ENCODE results near the gene TTC7B. TPM values are rescaled to one million over a fixed set of nuclear protein-coding genes. Genes with fewer than 3 reads are reported as not detected.

The TTC7B gene
- total RNA-seq, 1 experiment from 2014 or later, result 70.6 TPM

GRCh38 chr14:90508536-90509254 is 307.5 kb downstream of the TTC7B start:
- H3K27me3 ChIP-seq (ENCODE audit: insufficient read depth, low read length), result no peaks in the 10 kb centered on the region
- H3K4me2 ChIP-seq (ENCODE audit: low read length), result peak overlapping the region; percentile 65
- peak; percentile 55 for ATAC-seq
- intact Hi-C loops (cut with micrococcal nuclease), result no loop called here
- H3K4me3 ChIP-seq (replicated peaks in 1 of 2; ENCODE audit: low read depth in 1 of 2, low read length in 2 of 2), result peak overlapping the region in 1 of 2 experiments; percentile 27; a peak in 1 of 4 replicates
- BruUV-seq (replicated peaks), result no TSS peak
- ChIA-PET CTCF (interaction anchor here (0.7 to 1.6 kb wide), 2 partner anchors 12 to 207 kb away, joined by 3 to 6 read pairs; no protein-coding TSS in a partner anchor), RAD21 (ENCODE audit: low non-redundant PET in 1 of 2, low total read pairs in 2 of 2, uncharacterized antibody in 2 of 2, unreplicated experiment in 2 of 2) (no interaction called here), POLR2A (no interaction called here)
- no peaks in the 10 kb centered on the region for H4K20me1 ChIP-seq (ENCODE audit: insufficient read depth)
- H3K9me3 ChIP-seq (ENCODE audit: control insufficient read depth in 1 of 2, insufficient read depth in 1 of 2, low read depth in 1 of 2, low read length in 2 of 2), result no peaks in the 10 kb centered on the region
- TF ChIP-seq SP1 (IDR thresholded peaks at IDR 0.05; ENCODE audit: low read depth), result peak; percentile 83
- no peak for TF ChIP-seq POLR2A (IDR thresholded peaks at IDR 0.05; ENCODE audit: borderline replicate concordance, extremely low read depth, insufficient read depth, insufficient read length)
- TF ChIP-seq POLR2AphosphoS5 (IDR thresholded peaks at IDR 0.05; ENCODE audit: low read depth, low read length), result peak; percentile 19; the same call in 1 of the 2 replicates
- peaks cover 34 to 42% of the 10 kb centered on the region in 2 experiments for H3K4me1 ChIP-seq (ENCODE audit: control insufficient read depth in 1 of 2, insufficient read depth in 2 of 2, low read length in 2 of 2)
- no peak overlapping the region for H3K9ac ChIP-seq (ENCODE audit: low read length)
- no peak for DNase-seq (ENCODE audit: low read depth, low spot score)
- peak overlapping the region; percentile 34 for H3K27ac ChIP-seq (ENCODE audit: low read depth, low read length)
- peak overlapping the region; percentile 18 for H2AFZ ChIP-seq (ENCODE audit: low read depth, low read length, poor library complexity, severe bottlenecking)
- no peaks in the 10 kb centered on the region for H3K36me3 ChIP-seq (ENCODE audit: control insufficient read depth in 1 of 2, insufficient read depth in 2 of 2, low read length in 2 of 2)
- no peaks in the 10 kb centered on the region for H3K9me2 ChIP-seq (ENCODE audit: insufficient read depth)
- H3K79me2 ChIP-seq (ENCODE audit: insufficient read depth, low read length), result no peaks in the 10 kb centered on the region

DNA sequence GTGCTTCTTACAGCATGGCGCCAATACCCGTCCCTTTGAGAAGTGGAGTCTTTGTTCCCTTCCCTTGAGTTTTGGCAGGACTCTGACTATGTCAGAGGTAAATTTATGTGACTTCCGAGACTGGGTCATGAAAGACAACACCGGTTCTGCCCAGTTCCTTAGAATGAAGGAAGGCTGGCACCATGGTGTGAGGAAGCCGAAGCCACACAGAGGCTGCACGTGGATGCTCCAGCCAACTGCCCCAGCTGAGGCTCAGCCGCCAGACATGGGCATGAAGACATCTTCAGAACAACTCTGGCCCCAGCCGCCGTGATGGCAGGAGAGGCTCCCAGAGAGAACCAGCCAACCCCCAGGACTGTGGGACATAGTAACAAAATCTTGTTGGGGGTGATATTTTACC is 308.2 kb downstream of the TTC7B start:
- H3K79me2 ChIP-seq (ENCODE audit: insufficient read depth, low read length), result no peaks in the 10 kb centered on the region
- ATAC-seq, result no peak
- POLR2A ChIA-PET, result no interaction called here
- no peaks in the 10 kb centered on the region for H3K36me3 ChIP-seq (ENCODE audit: control insufficient read depth in 1 of 2, insufficient read depth in 2 of 2, low read length in 2 of 2)
- no peak overlapping the region for H3K4me3 ChIP-seq (replicated peaks in 1 of 2; ENCODE audit: low read depth in 1 of 2, low read length in 2 of 2)
- H3K9me3 ChIP-seq (ENCODE audit: control insufficient read depth in 1 of 2, insufficient read depth in 1 of 2, low read depth in 1 of 2, low read length in 2 of 2), result no peaks in the 10 kb centered on the region
- H4K20me1 ChIP-seq (ENCODE audit: insufficient read depth), result no peaks in the 10 kb centered on the region
- no peaks in the 10 kb centered on the region for H3K27me3 ChIP-seq (ENCODE audit: insufficient read depth, low read length)
- peak overlapping the region; percentile 65; the same call in 1 of the 2 replicates for H3K4me2 ChIP-seq (ENCODE audit: low read length)
- no peaks in the 10 kb centered on the region for H3K9me2 ChIP-seq (ENCODE audit: insufficient read depth)
- intact Hi-C loops (cut with micrococcal nuclease), result no loop called here
- RAD21 ChIA-PET (ENCODE audit: low non-redundant PET in 1 of 2, low total read pairs in 2 of 2, uncharacterized antibody in 2 of 2, unreplicated experiment in 2 of 2), result no interaction called here
- H3K27ac ChIP-seq (ENCODE audit: low read depth, low read length), result no peak overlapping the region
- BruUV-seq (replicated peaks), result no TSS peak
- no peak overlapping the region for H2AFZ ChIP-seq (ENCODE audit: low read depth, low read length, poor library complexity, severe bottlenecking)
- H3K9ac ChIP-seq (ENCODE audit: low read length), result no peak overlapping the region
- CTCF ChIA-PET, result no interaction called here
- peaks cover 38 to 40% of the 10 kb centered on the region in 2 experiments for H3K4me1 ChIP-seq (ENCODE audit: control insufficient read depth in 1 of 2, insufficient read depth in 2 of 2, low read length in 2 of 2)
- DNase-seq (ENCODE audit: low read depth, low spot score), result no peak
- TF ChIP-seq EZH2 (IDR thresholded peaks at IDR 0.05) (no peak), ATF3 (IDR thresholded peaks at IDR 0.05) (no peak), REST (IDR thresholded peaks at IDR 0.05; ENCODE audit: low read depth) (no peak), ELF1 (IDR thresholded peaks at IDR 0.05; ENCODE audit: borderline replicate concordance, low read depth) (no peak), JUND (IDR thresholded peaks at IDR 0.05) (no peak), CBX3 (IDR thresholded peaks at IDR 0.05; ENCODE audit: low read depth) (no peak), CEBPB (IDR thresholded peaks at IDR 0.05; ENCODE audit: low read depth) (no peak), RAD21 (IDR thresholded peaks at IDR 0.05; ENCODE audit: low read depth) (no peak), YY1 (IDR thresholded peaks at IDR 0.05; ENCODE audit: extremely low read depth, insufficient replicate concordance, low read depth, low read length) (no peak), EGR1 (IDR thresholded peaks at IDR 0.05; ENCODE audit: low read depth) (no peak), FOSL1 (IDR thresholded peaks at IDR 0.05; ENCODE audit: low read depth) (no peak), SP1 (IDR thresholded peaks at IDR 0.05; ENCODE audit: low read depth) (no peak)
- TF ChIP-seq, protein P1, sequence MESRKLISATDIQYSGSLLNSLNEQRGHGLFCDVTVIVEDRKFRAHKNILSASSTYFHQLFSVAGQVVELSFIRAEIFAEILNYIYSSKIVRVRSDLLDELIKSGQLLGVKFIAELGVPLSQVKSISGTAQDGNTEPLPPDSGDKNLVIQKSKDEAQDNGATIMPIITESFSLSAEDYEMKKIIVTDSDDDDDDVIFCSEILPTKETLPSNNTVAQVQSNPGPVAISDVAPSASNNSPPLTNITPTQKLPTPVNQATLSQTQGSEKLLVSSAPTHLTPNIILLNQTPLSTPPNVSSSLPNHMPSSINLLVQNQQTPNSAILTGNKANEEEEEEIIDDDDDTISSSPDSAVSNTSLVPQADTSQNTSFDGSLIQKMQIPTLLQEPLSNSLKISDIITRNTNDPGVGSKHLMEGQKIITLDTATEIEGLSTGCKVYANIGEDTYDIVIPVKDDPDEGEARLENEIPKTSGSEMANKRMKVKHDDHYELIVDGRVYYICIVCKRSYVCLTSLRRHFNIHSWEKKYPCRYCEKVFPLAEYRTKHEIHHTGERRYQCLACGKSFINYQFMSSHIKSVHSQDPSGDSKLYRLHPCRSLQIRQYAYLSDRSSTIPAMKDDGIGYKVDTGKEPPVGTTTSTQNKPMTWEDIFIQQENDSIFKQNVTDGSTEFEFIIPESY (IDR thresholded peaks at IDR 0.05; ENCODE audit: extremely low read depth, insufficient replicate concordance, low read length), result no peak
